ENCODE data around the gene AIG1.
"Not testable (repeated sequence)": the region's sequence is repeated elsewhere in the genome, so short reads cannot be mapped to it uniquely, and the experiment has no call there.

The AIG1 gene

GRCh38 chr6:143336446-143337152 is 275.9 kb downstream of the AIG1 start:
- no peak for DNase-seq

- DNase-seq = peak; percentile 77 to 78
Observed at GRCh38 chr6:143337201-143337949, 276.7 kb downstream of the AIG1 start.

- no peak for DNase-seq
Observed at GRCh38 chr6:143339223-143339622, 278.5 kb downstream of the AIG1 start.

DNA sequence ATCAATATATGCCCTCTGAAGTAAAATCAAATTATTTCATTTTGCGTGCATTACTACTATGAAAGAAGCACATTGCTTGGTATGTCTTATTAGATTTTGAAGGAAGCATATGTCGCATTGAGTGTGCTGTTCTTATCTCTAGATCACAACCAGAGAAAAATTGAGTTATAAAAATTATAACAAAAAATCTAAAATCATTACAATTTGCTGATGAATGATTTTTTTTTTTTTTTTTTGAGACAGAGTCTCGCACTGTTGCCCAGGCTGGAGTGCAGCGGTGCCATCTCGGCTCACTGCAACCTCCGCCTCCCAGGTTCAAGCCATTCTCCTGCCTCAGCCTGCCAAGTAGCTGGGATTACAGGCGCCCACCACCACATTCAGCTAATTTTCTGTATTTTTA is 284.8 kb downstream of the AIG1 start:
- DNase-seq = not testable (repeated sequence)

DNA sequence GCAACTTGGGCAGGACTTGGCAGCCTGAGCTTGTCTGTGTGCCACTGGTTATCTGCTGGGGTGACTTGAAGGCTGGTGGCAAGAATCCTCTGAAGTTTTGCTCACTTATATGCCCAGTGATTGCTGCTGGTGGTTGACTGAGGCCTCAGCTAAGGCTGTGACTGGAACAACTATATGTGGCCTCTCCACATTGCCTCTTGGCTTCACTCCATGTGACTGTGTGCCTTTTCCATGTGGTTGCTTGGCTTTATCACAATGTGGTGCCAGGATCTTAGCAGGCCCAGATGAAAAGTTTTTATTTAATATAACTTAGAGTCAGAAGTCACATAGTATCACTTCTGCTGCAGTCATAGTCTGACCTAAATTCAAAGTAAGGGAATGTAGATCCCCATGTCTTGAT is 285.3 kb downstream of the AIG1 start:
- DNase-seq = no peak

- DNase-seq = no peak
Observed at GRCh38 chr6:143348531-143348930, 287.8 kb downstream of the AIG1 start.

- no peak for DNase-seq
Observed at GRCh38 chr6:143349530-143349929, 288.8 kb downstream of the AIG1 start.

GRCh38 chr6:143356101-143356880 is 295.6 kb downstream of the AIG1 start:
- DNase-seq = no peak

DNA sequence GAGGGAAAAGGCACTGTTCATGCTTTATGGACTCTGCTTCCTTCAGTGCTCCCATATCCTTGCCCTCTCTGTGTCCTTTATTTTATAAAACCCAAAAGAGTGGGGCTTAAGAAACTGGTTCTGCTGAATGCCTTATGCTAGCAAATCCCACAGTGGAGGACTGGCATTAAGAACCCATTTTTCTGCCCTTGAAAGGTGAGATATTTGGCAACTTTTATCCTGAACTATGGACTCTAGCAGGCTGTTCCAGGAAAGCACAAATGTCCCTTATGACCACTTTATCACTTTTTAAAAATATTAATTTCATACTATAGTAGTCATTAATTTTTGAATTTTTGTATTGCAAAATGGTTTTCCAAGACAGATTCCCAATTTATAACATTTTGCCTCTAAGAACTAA is 296.5 kb downstream of the AIG1 start:
- no peak for DNase-seq

- no peak for DNase-seq
Observed at GRCh38 chr6:143357561-143358255, 297.0 kb downstream of the AIG1 start.

- no peak for DNase-seq
Observed at GRCh38 chr6:143361536-143362191, 301.0 kb downstream of the AIG1 start.

DNA sequence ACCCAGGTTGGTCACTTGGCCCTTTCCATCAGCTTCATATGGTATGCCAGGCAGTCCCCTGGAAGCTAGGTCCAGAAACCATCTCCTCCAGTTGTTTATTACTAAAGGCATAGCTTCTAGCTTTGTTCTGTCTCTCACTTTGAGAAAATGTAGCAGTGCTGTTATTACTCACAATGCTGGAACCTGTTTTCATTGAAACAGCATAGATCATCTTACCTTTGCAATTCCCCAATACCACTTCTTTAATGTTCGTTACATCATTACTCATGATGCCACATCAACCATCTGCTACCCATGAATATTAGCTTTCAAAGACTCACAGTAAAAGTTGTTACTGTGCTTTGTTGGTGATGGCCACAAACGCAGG is 301.5 kb downstream of the AIG1 start:
- DNase-seq = no peak

DNA sequence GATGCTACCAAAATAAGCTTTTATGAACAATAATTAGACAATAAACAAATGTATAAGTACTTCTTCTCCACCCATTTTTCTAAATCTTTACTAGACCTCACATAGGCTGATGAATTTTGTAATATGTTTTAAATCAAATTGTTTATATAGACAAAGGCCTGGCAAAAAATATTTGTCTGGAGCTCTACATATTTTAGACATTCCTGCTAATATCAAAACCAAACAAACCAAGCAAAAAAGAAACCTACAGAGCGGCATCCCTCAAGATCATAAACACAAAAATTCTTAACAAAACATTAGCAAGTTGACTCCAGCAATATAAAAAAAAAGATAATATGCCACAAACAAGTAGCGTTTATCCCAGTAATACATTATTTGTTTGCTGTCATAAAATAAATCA is 302.6 kb downstream of the AIG1 start:
- DNase-seq = no peak

GRCh38 chr6:143368426-143368825 is 307.7 kb downstream of the AIG1 start:
- peak in 1 of 2 experiments; percentile 20 for DNase-seq

DNA sequence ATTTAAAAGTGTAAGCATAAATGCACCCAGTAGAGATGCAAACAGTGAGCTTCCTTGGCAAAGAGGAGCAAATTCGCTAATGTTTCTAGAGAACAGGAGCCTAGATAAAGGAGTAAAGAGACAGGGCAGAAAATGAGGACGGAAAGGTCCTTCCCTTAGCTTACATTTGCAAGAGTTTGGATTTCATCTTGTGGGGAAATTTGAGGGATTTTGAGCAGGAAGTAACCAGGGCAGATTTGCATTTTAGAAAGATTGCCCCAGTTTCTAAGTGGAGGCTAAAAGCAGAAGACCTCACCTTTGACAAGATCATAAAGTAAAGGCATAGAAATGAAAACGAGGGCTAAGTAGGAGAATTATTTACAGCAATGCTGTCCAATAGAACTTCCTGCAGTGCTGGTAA is 309.3 kb downstream of the AIG1 start:
- DNase-seq = no peak

DNA sequence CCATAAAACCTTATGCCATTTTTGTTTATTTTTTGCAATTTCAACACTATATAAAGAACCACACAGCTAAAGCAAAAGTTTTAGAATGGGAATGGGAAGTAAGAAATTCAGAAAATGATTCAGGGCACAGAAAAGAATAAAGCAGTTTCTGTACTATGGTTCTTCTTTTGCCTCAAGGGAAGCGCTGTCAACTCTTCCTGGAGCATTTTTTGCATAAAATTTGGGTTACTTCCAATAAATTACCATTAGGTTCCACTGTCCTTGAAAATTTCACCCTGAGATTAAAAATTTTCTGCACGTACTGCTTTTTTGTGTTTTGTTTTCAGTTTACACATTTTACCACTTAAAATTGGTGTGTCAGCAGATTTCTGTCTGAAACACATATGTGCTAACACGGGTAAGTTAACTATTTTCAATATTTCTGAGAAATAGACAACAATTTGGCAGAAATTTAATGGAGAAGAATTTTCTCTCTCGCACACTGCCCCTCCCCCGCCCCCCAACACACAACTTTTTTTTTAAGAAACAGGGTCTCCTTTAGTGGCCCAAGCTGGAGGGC is 310.2 kb downstream of the AIG1 start:
- no peak for DNase-seq

DNA sequence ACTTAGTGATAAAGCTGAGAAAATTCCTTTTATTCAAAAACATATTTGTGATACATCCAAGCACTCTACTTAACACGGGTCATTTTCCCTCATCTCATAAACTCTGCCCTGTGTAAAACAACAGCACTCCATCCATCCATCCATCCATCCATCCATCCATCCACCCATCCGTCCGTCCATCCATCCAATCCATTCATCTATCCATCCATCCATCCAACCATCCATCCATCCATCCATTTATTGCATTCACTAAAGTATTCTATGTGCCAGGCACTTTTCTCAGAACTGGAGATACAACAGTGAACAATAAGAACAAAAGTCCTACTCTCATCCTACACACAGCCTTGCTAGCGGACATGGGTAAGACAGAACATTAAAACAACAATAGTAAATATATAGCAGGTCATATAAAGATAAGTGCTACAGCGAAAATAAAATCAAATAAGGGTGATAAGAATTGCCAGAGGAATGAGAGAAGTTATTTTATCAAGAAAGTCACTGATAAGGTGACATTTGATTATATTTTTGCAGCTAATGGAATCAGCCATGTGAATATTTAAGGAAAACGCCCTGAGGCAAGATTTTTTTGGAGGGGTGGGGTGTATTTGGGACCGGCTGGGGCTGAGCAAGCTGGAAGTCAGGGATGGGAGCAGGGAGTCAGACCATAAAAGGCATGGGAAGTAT is 311.7 kb downstream of the AIG1 start:
- DNase-seq = no peak

DNA sequence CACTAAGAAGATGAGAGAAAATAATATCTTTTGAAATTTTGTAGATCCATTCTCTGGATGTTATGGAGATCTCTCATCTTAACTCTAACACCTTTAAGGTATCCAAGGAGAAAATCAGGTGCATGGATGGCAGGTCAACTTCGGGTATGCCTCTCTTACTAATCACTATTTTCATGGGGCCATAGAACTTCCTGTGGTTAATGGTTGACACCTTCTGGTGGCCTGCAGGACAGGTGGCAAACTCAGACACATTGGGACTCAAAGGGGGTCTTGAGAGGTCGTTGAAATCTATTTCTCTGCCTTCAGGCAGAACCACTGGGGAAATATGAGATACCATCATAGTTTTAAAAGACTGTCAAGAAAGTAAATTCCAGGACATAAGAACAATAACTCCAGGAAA is 313.3 kb downstream of the AIG1 start:
- no peak for DNase-seq

- DNase-seq = no peak
Observed at GRCh38 chr6:143375022-143375585, 314.4 kb downstream of the AIG1 start.

DNA sequence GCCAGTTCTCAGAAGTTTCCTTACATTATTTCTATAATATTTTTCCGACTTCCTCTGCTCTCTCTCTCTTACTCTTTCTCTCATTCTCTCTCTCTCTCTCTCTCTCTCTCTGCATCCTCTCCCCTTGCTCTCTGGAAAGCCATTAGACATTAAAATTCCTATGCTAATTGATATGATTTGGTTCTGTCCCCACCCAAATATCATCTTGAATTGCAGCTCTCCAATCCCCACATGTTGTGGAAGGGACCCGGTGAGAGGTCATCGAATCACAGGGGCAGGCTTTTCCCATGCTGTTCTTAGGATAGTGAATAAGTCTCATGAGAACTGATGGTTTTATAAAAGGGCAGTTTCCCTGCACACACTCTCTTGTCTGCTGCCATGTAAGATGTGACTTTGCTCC is 315.7 kb downstream of the AIG1 start:
- DNase-seq = no peak

- no peak for DNase-seq
Observed at GRCh38 chr6:143376861-143377260, 316.2 kb downstream of the AIG1 start.
